AG04450 (cell line): ENCODE measurements around the gene HPCAL1. TPM values are rescaled to one million over a fixed set of nuclear protein-coding genes. Genes with fewer than 3 reads are reported as not detected.

Source experiments
- CTCF ChIA-PET: fragments of 300-600, 350-600 bp; formaldehyde crosslinking; extraction: SDS; loops from one replicate; lab custom pipeline; 2022; ENCODE audit warnings: antibody characterized with exemption, inconsistent platforms; lab: Charles Lee
- POLR2A ChIA-PET: fragments of 350-600 bp; formaldehyde crosslinking; extraction: SDS; loops from one replicate; lab custom pipeline; 2021; ENCODE audit warnings: antibody characterized with exemption, inconsistent platforms; lab: Yijun Ruan, JAX
- DNase-seq: peaks from one replicate; pipeline ENCODE4 v3.0.0-alpha.2; 2011; ENCODE audit warnings: low read depth, low spot score
- H3K27ac ChIP-seq: one replicate; pipeline ENCODE4 v1.5.1; 2012; ENCODE audit warnings: low read depth, low read length, control low read depth
- H3K27me3 ChIP-seq: one replicate; pipeline ENCODE4 v1.6.0; 2012; ENCODE audit warnings: low read length; ENCODE audit not compliant: control insufficient read depth, insufficient read depth
- H3K4me3 ChIP-seq: 2 replicates; pipeline ENCODE4 v1.5.1; 2011; ENCODE audit warnings: mild to moderate bottlenecking, low read depth, low read length, control low read depth
- H3K9me3 ChIP-seq: 2 replicates; pipeline ENCODE4 v1.5.1; 2012; ENCODE audit warnings: low read length; ENCODE audit not compliant: control insufficient read depth, insufficient read depth
- CTCF ChIP-seq: IDR thresholded peaks from 2 replicates; pipeline ENCODE4 v1.5.1; 2011; ENCODE audit warnings: low read depth, low read length, control low read depth, inconsistent platforms
- polyA plus RNA-seq: library from polyadenylated mRNA; depleted of rRNA; stranded (reverse); fragments of >200 nt; gene quantifications from 2 replicates; pipeline ENCODE4 v1.2.3, GENCODE V29; 2011

The HPCAL1 gene
- polyA plus RNA-seq, 1 experiment = 14.4 TPM

DNA sequence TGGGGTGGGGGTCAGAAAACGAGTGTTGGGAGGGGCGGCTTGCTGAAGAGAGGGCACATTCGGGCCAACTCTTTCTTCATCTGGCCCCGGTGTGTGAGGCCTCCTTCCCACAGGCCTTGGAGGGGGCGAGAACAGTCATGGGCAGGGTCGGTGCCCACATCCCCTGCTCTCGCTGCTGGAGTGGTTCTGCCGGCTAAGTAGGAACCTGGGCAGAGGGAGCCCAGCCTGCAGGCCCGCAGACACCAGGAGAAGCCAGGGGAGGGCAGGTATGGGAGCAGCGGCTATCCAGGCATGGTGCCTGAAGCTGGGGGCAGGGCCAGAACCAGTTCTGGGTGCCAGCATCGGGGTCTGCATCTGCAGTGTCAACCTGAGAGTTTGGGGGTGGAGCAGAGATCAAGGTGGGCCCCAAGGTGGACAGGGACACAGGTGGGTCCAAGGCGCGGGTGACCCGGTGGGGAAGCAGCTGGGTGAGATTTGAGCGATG is 46.6 kb upstream of the HPCAL1 start:
- peaks cover 10% of the 10 kb centered on the region for H3K27me3 ChIP-seq
- no peak overlapping the region for H3K27ac ChIP-seq
- CTCF ChIA-PET = interaction anchor here (0.7 kb wide), 1 partner anchor 24 kb away, joined by 7 read pairs; no protein-coding TSS in a partner anchor
- H3K4me3 ChIP-seq = no peak overlapping the region
- TF ChIP-seq CTCF = no peak
- no peaks in the 10 kb centered on the region; the same call in 1 of the 2 replicates for H3K9me3 ChIP-seq
- DNase-seq = no peak
- POLR2A ChIA-PET = no interaction called here

GRCh38 chr2:10256515-10257031 is 46.1 kb upstream of the HPCAL1 start:
- Histone ChIP-seq H3K27me3 (peaks cover 10% of the 10 kb centered on the region), H3K4me3 (no peak overlapping the region), H3K27ac (no peak overlapping the region), H3K9me3 (no peaks in the 10 kb centered on the region; the same call in 1 of the 2 replicates)
- DNase-seq = no peak
- no peak for TF ChIP-seq CTCF
- ChIA-PET POLR2A (no interaction called here), CTCF (no interaction called here)

DNA sequence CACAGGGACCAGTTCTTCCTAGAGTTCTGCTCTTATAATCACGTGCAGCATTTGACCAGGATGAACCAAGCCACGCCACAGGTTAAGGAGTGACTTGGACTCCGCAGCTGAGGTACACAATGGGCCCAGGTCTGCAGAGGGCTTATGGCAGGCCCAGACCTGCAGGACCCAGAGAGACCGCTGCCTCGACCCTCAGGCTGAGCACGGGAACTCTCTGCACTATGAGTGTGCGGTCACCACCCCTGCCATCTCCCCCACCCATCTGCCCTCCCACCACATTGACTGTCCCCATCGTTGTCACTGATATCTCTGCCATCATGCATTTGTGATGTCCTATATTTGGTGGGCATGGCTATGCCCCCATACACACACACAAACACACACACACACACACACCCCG is 45.7 kb upstream of the HPCAL1 start:
- CTCF ChIA-PET = no interaction called here

DNA sequence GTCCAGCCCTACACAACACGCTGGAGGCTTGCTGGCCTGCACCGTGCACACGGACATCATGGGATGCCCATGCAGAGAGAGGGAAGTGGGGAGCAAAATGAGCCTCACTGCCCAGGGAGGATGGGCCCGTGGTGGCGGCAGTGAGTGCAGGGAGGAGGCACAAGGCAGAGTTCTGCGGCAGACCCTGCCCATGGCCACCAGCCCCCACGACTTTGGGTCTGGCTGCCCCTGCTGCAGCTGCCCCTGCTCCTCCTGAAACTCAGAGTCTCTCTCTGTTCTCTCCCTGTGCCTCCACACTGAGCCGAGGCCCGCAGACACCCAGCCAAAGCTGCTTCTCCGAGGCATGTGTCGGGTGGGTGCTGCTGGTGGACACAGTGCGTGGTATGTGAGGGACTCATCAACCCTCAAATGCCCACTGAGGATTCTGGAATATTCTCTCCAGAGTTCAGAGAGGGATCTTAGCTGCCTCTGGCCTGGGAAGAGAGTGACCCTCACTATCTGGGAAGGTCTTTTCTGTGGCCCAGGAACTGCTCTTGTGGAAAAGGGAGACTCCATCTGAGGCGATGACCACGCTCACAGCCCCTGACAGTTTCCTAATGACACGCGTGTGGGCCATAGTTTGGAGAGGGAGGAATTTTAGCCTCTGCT is 45.1 kb upstream of the HPCAL1 start:
- no peak for DNase-seq
- no peak overlapping the region for H3K4me3 ChIP-seq
- CTCF ChIA-PET = interaction anchor here (0.6 kb wide), 1 partner anchor 194 kb away, joined by 3 read pairs; no protein-coding TSS in a partner anchor
- no peaks in the 10 kb centered on the region; the same call in 1 of the 2 replicates for H3K9me3 ChIP-seq
- H3K27ac ChIP-seq = no peak overlapping the region
- peaks cover 14% of the 10 kb centered on the region for H3K27me3 ChIP-seq
- POLR2A ChIA-PET = no interaction called here
- TF ChIP-seq CTCF = no peak

More for the DNA sequence above, 45.7 kb upstream of the HPCAL1 start:
- no peak for DNase-seq
- Histone ChIP-seq H3K27ac (no peak overlapping the region), H3K27me3 (peaks cover 8% of the 10 kb centered on the region), H3K4me3 (no peak overlapping the region), H3K9me3 (no peaks in the 10 kb centered on the region; the same call in 1 of the 2 replicates)
- TF ChIP-seq CTCF = no peak
- POLR2A ChIA-PET = no interaction called here

DNA sequence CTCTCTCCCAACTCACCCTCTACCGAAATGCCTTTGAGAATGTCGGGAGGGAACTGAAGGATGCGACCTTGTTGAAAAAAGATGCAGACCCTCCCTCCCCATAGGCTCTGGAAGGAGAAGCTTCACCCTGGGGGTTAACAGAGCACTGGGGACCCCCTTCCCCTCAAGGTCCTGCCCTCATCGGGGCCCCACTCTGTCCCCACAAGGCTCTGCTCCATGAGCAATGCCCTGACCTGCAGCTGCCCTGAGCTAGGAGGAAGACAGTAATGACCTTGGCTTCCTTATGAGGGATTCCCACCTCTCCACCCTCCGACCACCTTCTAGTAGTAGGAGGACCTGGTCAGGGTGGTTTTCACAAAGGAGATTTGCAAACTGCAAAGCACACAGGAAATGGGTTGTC is 44.4 kb upstream of the HPCAL1 start:
- CTCF ChIA-PET = interaction anchor here (0.6 kb wide), 1 partner anchor 193 kb away, joined by 3 read pairs; no protein-coding TSS in a partner anchor
- peaks cover 18% of the 10 kb centered on the region for H3K27me3 ChIP-seq
- H3K9me3 ChIP-seq = no peaks in the 10 kb centered on the region; the same call in 1 of the 2 replicates
- H3K4me3 ChIP-seq = no peak overlapping the region
- TF ChIP-seq CTCF = no peak
- H3K27ac ChIP-seq = no peak overlapping the region
- POLR2A ChIA-PET = no interaction called here
- DNase-seq = no peak
